Left renal pelvis (tissue), 4 donors: ENCODE results near the gene TNFRSF11A. TPM values are rescaled to one million over a fixed set of nuclear protein-coding genes. Genes with fewer than 3 reads are reported as not detected.

Source experiments
- polyA plus RNA-seq, 4 donors: library from polyadenylated mRNA; unstranded; fragments of 120-200 nt; gene quantifications; one replicate each; pipeline ENCODE4 v1.2.1, GENCODE V29; 2013; ENCODE audit not compliant: insufficient read length in 4 of 4

TNFRSF11A gene
- polyA plus RNA-seq, 4 donors, result 2.1 to 3.2 (median 2.6) TPM

Other genes starting within 250 kb of the TNFRSF11A start
- 10 to 100 TPM; 22.3 to 40.1 (median 30.2) TPM for gene PIGN, start 138.3 kb upstream of the TNFRSF11A start, polyA plus RNA-seq
- 10 to 100 TPM; 18.6 to 39.6 (median 35.7) TPM for gene RELCH, start 138.1 kb upstream of the TNFRSF11A start, polyA plus RNA-seq
- gene ZCCHC2, start 197.7 kb downstream of the TNFRSF11A start, polyA plus RNA-seq, result 10 to 100 TPM; 10.1 to 18.6 (median 15.3) TPM